Daoy (cell line): ENCODE data around the gene TIGD4. TPM values are rescaled to one million over a fixed set of nuclear protein-coding genes. Genes with fewer than 3 reads are reported as not detected.

Experiments used
- DNase-seq: peaks from one replicate; pipeline ENCODE4 v3.0.0-alpha.2; 2015; ENCODE audit warnings: low read depth
- total RNA-seq: library from RNA; depleted of rRNA; stranded (reverse); fragments of >200 nt; shearing (Covaris generic); gene quantifications from 2 replicates; pipeline ENCODE4 v1.2.3, GENCODE V29; 2014; rRNA removed

TIGD4 gene
- total RNA-seq, 1 experiment from 2014 or later, result 0.11 TPM

- DNase-seq, result no peak
Observed at GRCh38 chr4:152723236-152723635, 56.3 kb downstream of the TIGD4 start.

- DNase-seq, result no peak
Observed at GRCh38 chr4:152719801-152720556, 59.6 kb downstream of the TIGD4 start.

Other genes starting within 250 kb of the TIGD4 start
- 16.7 and 21.6 TPM in 2 replicates for gene FBXW7, start 243.6 kb downstream of the TIGD4 start, total RNA-seq
- 2.6 and 11.2 TPM in 2 replicates for gene TMEM154, start 99.7 kb downstream of the TIGD4 start, total RNA-seq
- 20.7 and 27.5 TPM in 2 replicates for gene ARFIP1, start 224 bp upstream of the TIGD4 start, total RNA-seq
- gene FHDC1, start 156.6 kb upstream of the TIGD4 start, total RNA-seq, result 0.51 and 1.6 TPM in 2 replicates